K562 (cell line): ENCODE results near the gene BID. TPM values are rescaled to one million over a fixed set of nuclear protein-coding genes. Genes with fewer than 3 reads are reported as not detected.

Source experiments
- ATAC-seq: fragments of 200-7000 bp; cut with Tn5 transposase; 3 replicates; pipeline ENCODE4 v1.9.1; 2020; ENCODE audit warnings: moderate library complexity
- BruUV-seq: library from RNA; stranded (reverse); fragments of 400-500 nt; replicated peaks from 2 replicates; lab custom pipeline; 2021; lab: Mats Ljungman, UMichigan
- CTCF ChIA-PET: fragments of 300-600 bp; formaldehyde crosslinking; extraction: SDS; loops from one replicate; lab custom pipeline; 2021; ENCODE audit warnings: low intra/inter-chr PET ratio; lab: Yijun Ruan, JAX
- POLR2A ChIA-PET: fragments of 300-600, 350-650 bp; sonication (Branson Sonifier 250); formaldehyde crosslinking; extraction: SDS; loops from one replicate; lab custom pipeline; 2021; ENCODE audit warnings: antibody characterized with exemption, inconsistent platforms; lab: Yijun Ruan, JAX
- DNase-seq, 4 experiments: peaks; one replicate each; pipeline versions ENCODE4 v3.0.0 to v3.0.0-alpha.2; 2011 to 2018; ENCODE audit warnings: low spot score in 3 of 4, mixed read lengths in 3 of 4; ENCODE audit errors: extremely low read depth in 1 of 4
- FAIRE-seq: peaks from 2 replicates; lab custom pipeline; 2011; peaks lifted over from hg19 to GRCh38; lab: Jason Lieb, UNC
- H2AFZ ChIP-seq: 2 replicates; pipeline ENCODE4 v1.6.0; 2011; ENCODE audit warnings: low read depth, low read length, control low read depth, inconsistent platforms
- H3K27ac ChIP-seq: fragments of 200-600 bp; 3 replicates; pipeline ENCODE4 v1.8.0; 2011; ENCODE audit warnings: low read depth, mild to moderate bottlenecking, control low read depth, inconsistent platforms, low read length, moderate library complexity, mixed read lengths; ENCODE audit errors: extremely low read depth
- H3K27me3 ChIP-seq, 2 experiments: fragments of 300-600 bp in 1 of 2; 2 replicates in 1 of 2; 3 replicates in 1 of 2; pipeline versions ENCODE4 v1.6.0 to v1.8.0; 2011; ENCODE audit warnings: inconsistent platforms in 2 of 2, low read length in 2 of 2, mild to moderate bottlenecking in 1 of 2, mixed read lengths in 1 of 2, moderate library complexity in 1 of 2; ENCODE audit not compliant: control insufficient read depth in 2 of 2, insufficient read depth in 2 of 2
- H3K36me3 ChIP-seq: fragments of 300-600 bp; 3 replicates; pipeline ENCODE4 v1.8.0; 2011; ENCODE audit warnings: mild to moderate bottlenecking, low read length, inconsistent platforms; ENCODE audit not compliant: control insufficient read depth, insufficient read depth
- H3K4me1 ChIP-seq, 2 experiments: fragments of 200-600 bp in 1 of 2; replicated peaks in 1 of 2; 2 replicates in 1 of 2; 3 replicates in 1 of 2; pipeline versions ENCODE4 v1.5.1 to v1.8.0; 2011; ENCODE audit warnings: inconsistent platforms in 2 of 2, low read length in 2 of 2, mild to moderate bottlenecking in 1 of 2, mixed read lengths in 1 of 2, moderate library complexity in 1 of 2; ENCODE audit not compliant: control insufficient read depth in 2 of 2, insufficient read depth in 2 of 2
- H3K4me2 ChIP-seq: 2 replicates; pipeline ENCODE4 v1.6.1; 2011; ENCODE audit warnings: low read length, control low read depth, inconsistent platforms, mixed read lengths; ENCODE audit not compliant: insufficient read depth
- H3K4me3 ChIP-seq: fragments of 200-600 bp; sonication (generic), shearing (Covaris generic); 2 replicates; pipeline ENCODE4 v1.5.1; 2016; ENCODE audit warnings: control low read depth, inconsistent platforms
- H3K79me2 ChIP-seq: fragments of 200-600 bp; 3 replicates; pipeline ENCODE4 v1.8.0; 2011; ENCODE audit warnings: low read length, inconsistent platforms; ENCODE audit not compliant: control insufficient read depth, insufficient read depth
- H3K9ac ChIP-seq, 2 experiments: 2 replicates each; pipeline versions ENCODE4 v1.6.0 to v1.6.1; 2011; ENCODE audit warnings: low read depth in 2 of 2, low read length in 2 of 2, control low read depth in 1 of 2, inconsistent platforms in 1 of 2, mild to moderate bottlenecking in 1 of 2, mixed read lengths in 1 of 2; ENCODE audit not compliant: insufficient read depth in 1 of 2
- H3K9me1 ChIP-seq: one replicate; pipeline ENCODE4 v1.6.0; 2011; ENCODE audit warnings: inconsistent platforms, mild to moderate bottlenecking, low read length, moderate library complexity; ENCODE audit not compliant: control insufficient read depth, insufficient read depth
- H3K9me3 ChIP-seq: replicated peaks from 2 replicates; pipeline ENCODE4 v1.5.1; 2011; ENCODE audit warnings: low read depth, low read length, inconsistent platforms; ENCODE audit not compliant: control insufficient read depth, insufficient read depth
- H4K20me1 ChIP-seq: replicated peaks from 2 replicates; pipeline ENCODE4 v1.6.1; 2011; ENCODE audit warnings: low read length, inconsistent platforms, mixed read lengths; ENCODE audit not compliant: control insufficient read depth, insufficient read depth
- BHLHE40 ChIP-seq: IDR thresholded peaks from 2 replicates; pipeline ENCODE4 v1.6.1; 2011; ENCODE audit warnings: low read length, improper control_type of control experiment
- TAF7 ChIP-seq: fragments of 450-650 bp; IDR thresholded peaks from 2 replicates; pipeline ENCODE4 v1.6.1; 2016; ENCODE audit warnings: missing genetic modification characterization, missing compliant biosample characterization
- WGBS: fragments of 100-300 bp; shearing (Covaris generic); methylation state at CpG from one replicate; pipeline ENCODE4 v1.1.6; 2016; ENCODE audit warnings: low coverage, mixed read lengths; ENCODE audit not compliant: insufficient coverage; ENCODE audit errors: missing lambda C conversion rate; 5-methylcytosine and 5-hydroxymethylcytosine counted together
- in situ Hi-C: fragments of 300-500 bp; cut with MboI; formaldehyde crosslinking; loops from 4 replicates; pipeline ENCODE4 v1.15.0; 2018; ENCODE audit warnings: inconsistent platforms, mixed read lengths
- intact Hi-C: fragments of 100-400 bp; cut with micrococcal nuclease; formaldehyde crosslinking; loops from 2 replicates; pipeline ENCODE4 v1.14.2; 2022
- polyA plus RNA-seq, 8 experiments: library from polyadenylated mRNA; depleted of rRNA in 4 of 8; stranded (reverse) in 5 of 8; unstranded in 3 of 8; fragments of >200 nt; fragmentation: Nextera tagmentation in 2 of 8; fragmentation: Illumina TruSeq in 1 of 8; extraction: Ambion mirVana in 2 of 8; extraction: Trizol in 1 of 8; gene quantifications; 2 replicates each; pipeline versions ENCODE4 v1.2.1 to v1.2.3, GENCODE V29; 2011 to 2014; ENCODE audit warnings: inconsistent platforms in 1 of 8, missing spikeins in 1 of 8
- total RNA-seq, 7 experiments: library from RNA; depleted of rRNA in 6 of 7; stranded (reverse); fragments of >200 nt in 6 of 7; fragmentation: Illumina TruSeq in 2 of 7; extraction: Trizol in 2 of 7; gene quantifications; 2 replicates each; pipeline versions ENCODE4 v1.2.1 to v1.2.3, GENCODE V29; 2011 to 2021; ENCODE audit warnings: low replicate concordance in 1 of 7
- TF ChIP-seq, protein P1 (sequence below): sonication (generic); formaldehyde crosslinking; IDR thresholded peaks from 2 replicates; pipeline ENCODE4 v1.9.0; 2022; ENCODE audit warnings: mild to moderate bottlenecking, missing genetic modification reagents
- TF ChIP-seq, protein P2 (sequence below), 2 experiments: IDR thresholded peaks; 2 replicates each; pipeline ENCODE4 v1.6.1; 2011; ENCODE audit warnings: borderline replicate concordance in 1 of 2, control low read depth in 1 of 2, low read depth in 1 of 2, low read length in 1 of 2, mild to moderate bottlenecking in 1 of 2, mixed read lengths in 1 of 2, moderate library complexity in 1 of 2; ENCODE audit not compliant: insufficient read depth in 1 of 2, insufficient read length in 1 of 2, poor library complexity in 1 of 2, severe bottlenecking in 1 of 2; ENCODE audit errors: extremely low read depth in 1 of 2
- TF ChIP-seq, protein P3 (sequence below): sonication (generic); formaldehyde crosslinking; IDR thresholded peaks from 2 replicates; pipeline ENCODE4 v1.5.0; 2020; ENCODE audit warnings: missing genetic modification reagents

The BID gene
- total and polyA plus RNA-seq, 9 of the 15 experiments (the other 6 are each of a cell fraction or from before 2014, with no cell fraction given), result 5.2 to 209 (median 63.7) TPM

DNA sequence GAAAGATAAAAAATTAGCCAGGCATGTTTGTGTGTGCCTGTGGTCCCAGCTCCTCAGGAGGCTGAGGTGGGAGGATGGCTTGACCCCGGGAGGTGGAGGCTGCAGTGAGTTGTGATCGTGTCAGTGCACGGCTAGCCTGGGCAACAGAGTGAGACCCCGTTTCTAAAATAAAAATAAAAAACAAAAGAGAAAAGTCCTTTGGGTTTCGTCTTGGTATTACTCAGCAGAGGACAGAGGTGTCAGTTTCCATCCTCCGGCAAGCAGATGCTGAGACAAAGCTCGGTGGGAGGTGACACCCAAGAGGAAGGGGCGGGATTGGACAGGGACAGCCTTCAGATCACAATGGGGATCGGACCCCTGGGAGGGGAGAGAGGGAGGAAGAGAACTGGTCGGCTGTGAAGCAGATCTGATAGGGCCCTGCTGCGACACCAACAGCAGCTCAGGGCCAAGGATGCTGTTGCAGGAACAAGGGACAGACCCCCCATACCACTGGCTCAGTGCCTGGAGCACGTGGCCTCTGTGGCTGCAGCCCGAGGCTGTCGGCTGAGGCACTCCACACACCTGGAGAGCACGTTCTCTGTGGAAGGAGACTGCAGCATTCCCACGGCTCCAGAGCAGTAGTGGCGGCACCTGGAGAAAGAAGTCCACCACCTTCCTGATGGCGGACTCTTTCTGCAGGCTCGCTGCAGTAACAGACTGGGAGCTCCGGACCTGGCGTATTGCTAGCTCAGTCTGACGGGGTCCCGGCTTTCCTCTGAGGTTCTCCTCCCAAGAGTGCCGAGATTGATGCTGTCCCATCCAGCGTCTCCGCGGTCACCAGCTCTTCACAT, 5.2 kb upstream of the BID start:
- Histone ChIP-seq H2AFZ (peak overlapping the region; percentile 45), H3K9me1 (peaks cover 3% of the 10 kb centered on the region), H3K4me2 (0 out of 2 replicates have a peak overlapping the region, but pooled peaks have one; percentile 2), H4K20me1 (no peaks in the 10 kb centered on the region), H3K27ac (no peak overlapping the region), H3K9ac (peak overlapping the region in 1 of 2 experiments; percentile 57; a peak in 1 of 4 replicates), H3K36me3 (no peaks in the 10 kb centered on the region), H3K79me2 (no peaks in the 10 kb centered on the region), H3K9me3 (no peaks in the 10 kb centered on the region), H3K4me3 (no peak overlapping the region), H3K4me1 (peaks cover 16 to 64% of the 10 kb centered on the region in 2 experiments; a peak in 4 of 5 replicates), H3K27me3 (no peaks in the 10 kb centered on the region; a peak in 1 of 5 replicates)
- in situ Hi-C loops (no loop called here), intact Hi-C loops (loop anchor here (10.0 kb wide), 1 partner anchor 285 kb away; no protein-coding TSS in a partner anchor)
- no TSS peak for BruUV-seq
- WGBS, result 34% methylated on average over 27 of the region's 27 CpGs
- peak; percentile 43 to 50 (median 47) for DNase-seq
- peak; percentile 10 for ATAC-seq
- FAIRE-seq, result peak; percentile 52
- CTCF ChIA-PET, result no interaction called here
- POLR2A ChIA-PET, result interaction anchor here (0.5 to 2.0 kb wide), 7 partner anchors 9 to 298 kb away, joined by 3 to 11 read pairs (median 3); no protein-coding TSS in a partner anchor
- no peak for TF ChIP-seq TAF7 (tag)
- peak; percentile 22; the same call in 1 of the 2 replicates for TF ChIP-seq BHLHE40
- TF ChIP-seq, protein P1, sequence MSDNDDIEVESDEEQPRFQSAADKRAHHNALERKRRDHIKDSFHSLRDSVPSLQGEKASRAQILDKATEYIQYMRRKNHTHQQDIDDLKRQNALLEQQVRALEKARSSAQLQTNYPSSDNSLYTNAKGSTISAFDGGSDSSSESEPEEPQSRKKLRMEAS (CRISPR knock-in tag), result peak; percentile 69
- TF ChIP-seq, protein P2, sequence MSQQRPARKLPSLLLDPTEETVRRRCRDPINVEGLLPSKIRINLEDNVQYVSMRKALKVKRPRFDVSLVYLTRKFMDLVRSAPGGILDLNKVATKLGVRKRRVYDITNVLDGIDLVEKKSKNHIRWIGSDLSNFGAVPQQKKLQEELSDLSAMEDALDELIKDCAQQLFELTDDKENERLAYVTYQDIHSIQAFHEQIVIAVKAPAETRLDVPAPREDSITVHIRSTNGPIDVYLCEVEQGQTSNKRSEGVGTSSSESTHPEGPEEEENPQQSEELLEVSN (IDR thresholded peaks at IDR 0.05; ENCODE audit: borderline replicate concordance in 1 of 2, extremely low read depth in 1 of 2, insufficient read depth in 1 of 2, insufficient read length in 1 of 2, low read depth in 1 of 2, low read length in 1 of 2, poor library complexity in 1 of 2, severe bottlenecking in 1 of 2), result peak; percentile 35 to 61
- TF ChIP-seq, protein P3, sequence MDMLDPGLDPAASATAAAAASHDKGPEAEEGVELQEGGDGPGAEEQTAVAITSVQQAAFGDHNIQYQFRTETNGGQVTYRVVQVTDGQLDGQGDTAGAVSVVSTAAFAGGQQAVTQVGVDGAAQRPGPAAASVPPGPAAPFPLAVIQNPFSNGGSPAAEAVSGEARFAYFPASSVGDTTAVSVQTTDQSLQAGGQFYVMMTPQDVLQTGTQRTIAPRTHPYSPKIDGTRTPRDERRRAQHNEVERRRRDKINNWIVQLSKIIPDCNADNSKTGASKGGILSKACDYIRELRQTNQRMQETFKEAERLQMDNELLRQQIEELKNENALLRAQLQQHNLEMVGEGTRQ (CRISPR knock-in tag), result peak; percentile 27; the same call in 1 of the 2 replicates
